ENCODE results near the gene PRKCE.
A peak's percentile ranks its signal among the peaks of the same experiment; 100 is the strongest.
"Not testable (repeated sequence)": the region's sequence is repeated elsewhere in the genome, so short reads cannot be mapped to it uniquely, and the experiment has no call there.

PRKCE gene

DNA sequence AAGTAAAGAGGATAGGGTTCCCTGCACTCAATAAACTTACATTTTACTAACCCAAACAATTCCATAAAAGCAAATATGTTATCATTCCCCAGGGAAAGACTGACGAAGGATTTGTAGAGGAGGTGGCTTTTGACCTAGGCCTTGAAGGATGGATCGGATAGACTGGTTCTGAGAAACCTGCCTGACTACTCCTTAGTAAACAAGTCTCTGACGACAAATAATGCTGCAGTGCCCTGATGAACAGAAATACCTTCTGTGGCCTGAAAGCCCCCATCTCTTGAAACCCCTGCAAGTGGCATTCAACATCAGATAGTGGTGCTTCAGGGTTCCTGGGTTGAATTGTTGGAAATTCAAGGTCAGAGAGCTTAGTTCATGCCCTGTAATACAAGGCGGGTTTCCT lies 19.2 kb downstream of the PRKCE start:
- no peak for DNase-seq

DNA sequence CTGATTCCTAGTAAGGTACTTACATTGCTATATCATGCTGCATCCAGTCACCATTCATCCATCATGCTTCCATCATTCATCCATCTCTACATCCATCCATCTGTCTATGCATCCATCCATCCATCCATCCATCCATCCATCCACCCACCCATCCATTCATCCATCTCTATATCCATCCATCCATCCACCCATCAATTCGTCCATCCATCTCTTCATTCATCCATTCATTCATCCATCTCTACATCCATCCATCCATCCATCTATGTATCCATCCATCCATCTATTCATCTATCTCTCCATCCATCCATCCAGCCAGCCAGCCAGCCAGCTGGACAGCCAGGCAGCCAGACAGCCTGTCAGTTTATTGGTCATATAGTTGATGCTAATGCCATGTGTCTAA lies 20.7 kb downstream of the PRKCE start:
- no peak for DNase-seq

DNA sequence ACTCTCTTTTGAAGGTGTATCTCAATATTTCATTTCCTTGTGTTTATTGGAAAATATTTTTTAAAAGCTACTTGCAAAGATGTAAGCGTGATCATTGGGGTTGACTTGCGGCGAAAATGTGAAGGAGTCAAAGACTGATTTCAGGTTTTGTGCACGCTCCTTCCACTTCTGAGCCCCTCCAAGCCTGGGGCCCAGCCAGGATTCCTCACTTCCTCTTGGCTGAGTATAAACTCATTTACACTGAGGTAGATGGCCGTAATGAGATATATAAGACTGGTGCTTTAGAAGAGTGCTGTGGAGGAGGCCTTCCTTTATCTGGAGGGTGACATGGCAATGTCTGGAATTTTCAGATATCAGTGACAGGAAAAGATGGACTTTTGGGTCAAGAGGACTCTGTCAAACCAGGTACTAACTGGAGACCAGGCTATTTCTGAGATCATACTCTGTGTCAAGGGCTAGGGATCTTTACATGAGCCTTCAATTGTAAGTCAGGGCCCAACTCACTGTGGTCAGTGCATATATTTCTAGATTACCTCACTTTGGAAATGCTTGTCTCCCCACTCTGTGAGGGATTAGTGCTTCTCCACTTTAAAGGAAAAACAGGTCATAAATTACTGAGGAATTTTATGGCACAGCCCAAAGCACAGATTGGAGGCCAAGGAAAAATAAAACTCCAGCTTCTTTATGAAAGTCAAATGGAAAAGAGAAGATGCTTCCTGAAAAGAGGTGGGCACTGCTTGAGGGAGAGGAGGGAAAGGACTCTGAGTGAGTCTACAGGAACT lies 22.8 kb downstream of the PRKCE start:
- peak; percentile 53 for DNase-seq

DNA sequence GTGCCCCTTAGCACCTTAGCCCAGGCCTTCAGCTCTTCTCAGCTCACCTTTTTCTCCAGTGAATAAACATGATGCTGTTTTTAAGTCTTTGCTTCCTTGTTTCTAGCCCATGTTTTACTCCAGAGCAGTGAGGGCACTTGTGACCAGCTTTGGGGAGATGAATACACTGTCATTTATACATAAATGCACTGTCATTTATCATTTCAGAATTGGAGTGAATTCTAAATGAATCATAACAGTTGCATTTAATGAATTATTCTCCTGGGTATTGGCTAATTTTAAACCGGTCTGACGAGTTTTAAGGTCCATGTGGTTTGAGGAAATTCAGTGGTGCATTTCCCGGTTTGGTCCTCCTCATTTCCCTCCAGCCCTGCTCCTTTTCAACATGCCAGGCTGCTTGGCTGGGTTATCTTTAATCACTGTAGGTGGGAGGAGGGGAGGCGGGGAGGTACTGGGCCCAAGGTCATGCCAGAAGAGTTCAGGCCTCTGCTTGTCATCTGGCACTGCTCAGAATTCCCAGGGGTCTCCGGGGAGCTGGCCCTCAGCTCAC lies 23.9 kb downstream of the PRKCE start:
- peak; percentile 59 for DNase-seq

DNA sequence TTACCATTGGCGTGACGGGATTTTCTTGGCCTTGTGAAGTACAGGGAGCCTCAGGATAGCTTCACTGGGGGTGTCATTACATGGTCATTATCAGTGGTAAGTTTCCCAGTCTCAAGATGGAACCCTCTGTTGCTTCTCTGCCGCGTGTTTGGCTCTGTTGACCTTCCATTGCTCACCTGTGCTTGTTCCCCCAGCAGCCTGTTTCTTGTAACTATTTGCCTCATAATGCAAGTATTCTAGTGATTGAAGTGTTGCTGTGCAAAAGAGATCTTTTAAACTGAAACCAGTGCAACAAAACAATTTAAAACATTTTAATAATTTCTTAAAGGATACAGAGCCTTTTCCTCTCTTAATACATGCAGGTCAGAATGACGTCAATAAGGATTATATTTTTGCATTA lies 24.6 kb downstream of the PRKCE start:
- DNase-seq = no peak

DNA sequence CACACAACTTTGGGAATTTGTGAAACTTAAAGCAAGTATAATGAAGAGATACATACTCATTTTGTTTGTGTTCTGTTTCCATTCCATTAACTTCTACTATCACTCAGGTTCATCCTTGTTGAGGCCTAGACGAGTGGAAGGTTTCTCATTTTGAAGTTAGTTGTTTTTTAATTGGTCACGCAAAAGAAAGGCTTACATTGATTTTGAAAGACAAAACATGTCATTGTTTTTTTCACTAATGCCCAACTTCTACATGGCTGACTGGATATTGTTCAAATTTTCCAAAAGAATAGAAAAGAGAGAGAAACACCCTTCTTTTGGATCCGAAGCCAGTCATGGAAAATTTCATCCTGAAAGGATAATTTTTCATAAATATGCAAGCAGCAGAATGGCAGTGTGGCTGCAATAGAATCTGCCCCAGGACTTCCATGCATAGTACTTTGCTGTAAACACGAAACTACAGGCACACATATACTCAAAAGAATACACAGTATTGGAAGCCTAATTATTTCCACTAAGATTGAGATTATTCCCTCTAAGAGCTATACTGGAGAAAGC lies 27.4 kb downstream of the PRKCE start:
- DNase-seq = no peak

DNA sequence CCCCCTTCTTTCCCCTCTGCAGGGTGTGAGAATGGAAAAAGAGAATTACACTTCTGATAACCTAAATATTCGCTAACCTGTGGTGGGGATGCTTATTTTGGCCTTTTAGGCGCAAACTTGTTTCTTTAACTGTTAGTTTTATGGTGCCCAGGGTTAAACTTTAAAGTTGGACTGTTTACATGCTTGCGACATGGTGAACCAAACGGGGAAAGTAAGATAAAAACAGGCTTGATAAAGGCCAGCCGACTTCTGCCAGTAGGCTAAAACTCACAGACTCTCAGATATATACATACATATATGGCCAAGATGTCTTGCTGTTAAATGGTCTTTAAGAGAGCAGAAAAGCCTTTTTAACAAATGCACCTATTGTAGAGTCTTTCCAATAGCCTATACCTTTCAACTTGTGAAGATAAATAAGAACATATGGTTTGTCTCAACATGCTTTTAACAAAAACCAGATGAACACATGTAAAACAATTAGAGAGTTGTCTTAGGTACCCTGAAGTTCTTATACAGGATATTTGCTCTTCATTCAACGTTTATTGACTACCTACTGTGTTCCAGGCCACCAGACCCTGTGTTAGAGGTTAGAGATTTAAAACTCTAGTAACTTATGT lies 29.0 kb downstream of the PRKCE start:
- no peak for DNase-seq

DNA sequence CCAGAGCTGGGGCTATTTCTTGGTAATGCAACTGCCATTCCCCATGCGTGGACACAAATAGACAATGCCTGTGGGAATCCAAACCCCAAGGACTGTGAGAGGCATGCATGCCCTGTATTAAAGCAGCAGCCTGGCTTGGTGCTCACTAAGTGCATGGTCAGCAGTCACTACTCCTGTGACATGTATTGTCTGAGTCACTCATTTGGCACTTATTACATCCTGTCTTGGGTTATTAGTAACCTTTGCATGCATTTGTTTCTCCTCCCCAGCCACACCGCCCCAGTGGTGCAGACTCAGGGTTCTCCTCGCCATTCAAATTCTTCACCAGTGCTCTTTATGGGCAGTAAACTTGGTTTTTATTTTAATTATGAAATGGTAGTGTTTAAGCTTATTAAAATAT lies 30.2 kb downstream of the PRKCE start:
- peak; percentile 89 for DNase-seq

DNA sequence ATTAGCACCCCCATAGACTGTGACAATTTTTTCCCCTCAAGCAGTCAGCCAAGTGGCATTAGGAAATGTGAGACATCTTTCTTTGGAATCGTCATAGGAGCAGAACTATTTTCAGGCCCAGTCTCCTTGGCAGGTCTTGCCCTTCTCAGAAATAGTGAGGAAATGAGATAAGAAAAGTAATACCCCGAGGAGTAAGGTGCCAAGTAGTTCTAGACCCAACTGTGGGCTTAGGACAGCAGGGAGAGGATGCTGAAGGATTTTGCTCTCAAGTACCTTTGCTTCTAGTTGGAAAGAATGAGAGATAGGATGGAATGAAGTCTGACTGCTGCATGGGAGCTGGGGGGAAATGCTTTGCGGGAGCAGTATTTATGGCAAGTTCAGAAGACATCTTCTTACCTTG lies 31.8 kb downstream of the PRKCE start:
- no peak for DNase-seq

DNA sequence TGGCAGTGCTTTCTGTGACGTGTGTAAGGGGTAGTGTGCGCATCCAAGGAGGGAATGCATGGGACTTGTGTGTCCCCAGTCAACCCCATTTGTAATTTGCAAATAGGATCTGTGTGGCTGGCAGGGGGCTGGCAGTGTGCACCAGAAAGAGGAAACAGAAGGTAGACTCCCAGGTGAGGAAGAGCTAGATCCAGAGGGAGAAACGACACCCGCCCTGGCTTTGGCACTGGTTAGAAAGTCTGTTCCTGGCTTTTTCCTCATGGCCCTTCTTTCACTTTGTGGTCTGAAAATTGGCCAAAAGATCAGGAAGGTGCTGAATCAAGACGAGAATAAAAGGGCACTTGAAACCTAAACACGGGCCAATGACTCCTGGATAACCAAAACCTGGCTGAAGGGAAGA lies 33.3 kb downstream of the PRKCE start:
- DNase-seq = no peak

DNA sequence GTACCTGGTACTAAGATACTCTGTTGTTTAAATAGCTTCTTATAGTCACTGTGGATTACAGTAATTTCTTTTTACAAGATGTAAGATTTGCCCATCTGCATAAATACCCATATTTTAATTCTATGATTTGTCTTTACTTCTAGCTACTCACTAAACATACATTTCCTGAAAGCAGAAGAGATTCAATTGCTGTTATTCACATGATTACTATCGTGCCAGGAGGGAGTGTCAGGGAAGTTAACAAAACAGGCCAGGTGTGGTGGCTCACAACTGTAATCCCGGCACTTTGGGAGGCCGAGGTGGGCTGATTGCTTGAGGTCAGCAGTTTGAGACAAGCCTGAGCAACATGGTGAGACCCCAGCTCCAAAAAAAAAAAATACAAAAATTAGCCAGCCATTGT lies 33.8 kb downstream of the PRKCE start:
- DNase-seq = no peak

DNA sequence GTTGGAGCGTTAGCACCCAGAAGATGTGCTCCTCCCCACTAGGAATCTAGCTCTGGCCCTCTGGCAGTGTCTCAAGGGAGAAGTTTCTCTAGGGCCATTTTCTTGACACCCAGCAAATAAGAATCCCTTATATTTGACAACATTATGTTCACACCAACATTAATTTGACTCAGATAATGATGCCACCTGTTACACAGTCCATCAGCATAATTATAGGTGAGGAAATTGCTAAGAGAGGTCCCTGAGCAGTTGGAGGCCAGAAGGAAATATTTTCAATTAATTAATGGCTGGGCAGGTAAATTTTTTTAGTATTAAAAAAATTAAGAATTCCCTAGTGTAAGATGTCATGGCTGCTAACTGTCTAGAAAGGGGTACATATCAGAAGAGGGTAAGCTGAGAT lies 36.5 kb downstream of the PRKCE start:
- DNase-seq = no peak

DNA sequence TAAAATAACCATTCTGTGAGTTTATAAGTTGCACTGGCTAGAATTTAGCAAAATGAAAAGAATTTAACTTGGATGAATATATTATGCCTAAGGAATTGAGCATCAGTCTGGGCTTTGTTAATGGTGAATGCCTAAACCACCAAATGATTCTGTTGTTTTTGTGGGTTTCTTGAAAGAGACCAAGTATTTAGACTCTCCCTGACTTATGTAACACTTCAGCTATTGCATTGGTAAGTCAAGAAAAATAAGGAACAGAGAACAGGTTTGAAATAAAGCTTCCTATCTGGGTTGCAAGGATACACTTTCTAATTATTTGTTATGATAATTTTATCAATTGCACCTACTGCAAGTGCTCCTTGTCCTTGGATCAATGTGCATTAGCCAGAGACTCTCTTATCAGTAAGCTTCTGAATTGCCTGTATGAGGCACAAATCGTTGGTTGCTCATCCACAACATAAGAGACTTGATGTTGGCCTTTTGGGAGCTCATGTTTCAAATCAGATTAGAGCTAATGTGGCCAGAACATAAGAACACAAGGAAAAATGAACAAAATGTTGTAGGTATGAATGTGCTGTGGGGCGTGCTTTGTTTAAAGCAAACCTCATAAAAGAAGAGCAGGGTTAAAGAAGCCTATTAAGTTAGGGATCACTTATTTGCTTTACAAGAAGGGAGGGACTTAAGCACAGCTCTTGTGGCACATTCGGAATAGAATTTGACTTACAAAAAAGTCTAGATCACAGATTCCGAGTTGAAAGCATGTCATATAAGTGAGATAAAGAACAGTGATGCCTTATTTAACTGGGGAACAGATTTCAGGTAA lies 37.2 kb downstream of the PRKCE start:
- no peak for DNase-seq

DNA sequence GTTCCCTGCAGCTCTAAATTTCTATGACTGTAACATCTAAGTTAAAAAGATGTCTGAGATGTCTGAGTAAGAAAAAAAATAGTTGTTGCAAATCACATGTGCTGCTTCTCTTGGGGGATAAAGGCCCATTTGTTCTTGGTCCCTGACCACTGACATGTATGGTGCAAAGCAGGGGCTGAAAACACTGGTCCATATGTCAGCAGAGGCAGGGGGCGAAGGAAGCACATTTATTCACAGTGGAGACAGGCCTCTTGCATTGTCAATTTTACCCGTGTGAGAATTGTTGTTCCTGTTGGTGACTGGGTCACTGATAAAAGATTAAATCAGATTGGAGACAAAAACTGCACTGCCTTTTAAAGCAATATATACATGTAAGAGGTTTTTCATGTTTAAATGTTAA lies 38.8 kb downstream of the PRKCE start:
- no peak for DNase-seq

DNA sequence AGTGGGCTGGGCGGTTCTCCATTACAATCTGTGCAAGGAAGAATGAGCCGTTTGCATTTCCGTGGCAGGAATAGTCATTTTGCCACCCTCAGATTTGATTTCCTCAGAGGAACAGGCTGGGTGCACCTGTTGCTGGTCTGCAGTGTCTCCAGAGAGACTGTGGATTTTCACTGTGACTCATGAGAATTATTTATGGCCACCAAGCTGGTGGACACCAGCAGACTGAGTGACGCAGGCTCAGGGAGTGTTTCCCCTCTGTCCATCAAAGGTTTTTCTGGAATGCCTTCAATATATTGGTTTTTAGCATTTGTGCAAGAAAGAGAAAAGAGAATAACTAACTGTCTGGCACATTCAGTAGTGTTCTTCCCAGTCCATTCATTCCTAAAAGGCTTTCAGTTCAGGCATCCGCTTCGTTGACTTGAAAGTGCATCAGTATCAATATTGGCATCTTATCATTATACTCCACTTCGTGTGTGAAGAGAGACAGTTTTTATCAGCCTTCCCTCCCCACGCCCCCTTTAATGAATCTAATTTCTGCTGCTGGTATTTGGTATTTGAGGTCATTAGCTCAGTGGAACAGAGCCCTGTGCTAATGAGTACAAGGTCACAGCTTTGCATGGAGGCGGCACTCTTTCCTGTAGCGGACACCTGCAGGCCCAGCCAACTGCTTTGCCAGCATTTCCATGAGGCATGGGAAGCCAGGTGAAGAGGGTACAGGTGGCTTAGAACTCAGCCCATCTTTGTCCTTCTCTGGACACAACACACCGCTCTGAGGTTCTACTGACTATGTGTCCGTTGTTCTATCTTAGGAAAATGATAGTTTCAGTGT lies 39.9 kb downstream of the PRKCE start:
- DNase-seq = no peak

DNA sequence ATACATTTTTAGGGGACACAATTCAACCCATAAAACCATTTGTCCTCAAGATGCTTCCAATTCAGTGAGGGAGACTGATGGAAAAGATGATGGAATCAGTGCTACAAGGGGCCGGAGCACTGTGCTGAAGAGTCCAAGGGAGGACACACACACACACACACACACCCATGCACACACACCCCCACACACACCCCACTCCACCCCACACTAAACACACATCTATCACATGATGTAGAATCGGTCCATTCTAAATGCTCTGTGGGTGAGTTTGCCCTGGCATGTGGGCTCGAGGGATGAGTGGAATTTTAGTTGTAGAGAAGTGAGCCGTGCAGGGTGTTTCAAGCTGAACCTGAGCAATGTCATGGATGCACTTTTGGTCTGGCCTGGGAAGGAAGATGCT lies 41.1 kb downstream of the PRKCE start:
- DNase-seq = no peak

DNA sequence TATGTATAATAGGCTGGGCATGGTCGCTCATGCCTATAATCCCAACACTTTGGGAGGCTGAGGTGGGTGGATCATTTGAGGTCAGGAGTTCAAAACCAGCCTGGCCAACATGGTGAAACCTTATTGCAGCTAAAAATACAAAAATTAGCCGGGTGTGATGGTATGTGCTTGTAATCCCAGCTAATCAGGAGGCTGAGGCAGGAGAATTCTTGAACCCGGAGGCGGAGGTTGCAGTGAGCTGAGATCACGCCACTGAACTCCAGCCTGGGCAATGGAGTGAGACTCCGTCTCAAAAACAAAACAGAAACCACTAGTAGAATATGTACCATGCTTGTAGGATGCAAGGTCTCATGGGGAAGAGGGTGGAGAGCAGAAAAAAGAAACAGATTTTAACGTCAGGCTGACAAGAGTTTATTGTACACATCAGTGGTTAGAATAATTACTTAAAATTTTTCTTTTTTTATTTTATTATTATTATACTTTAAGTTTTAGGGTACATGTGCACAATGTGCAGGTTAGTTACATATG lies 44.1 kb downstream of the PRKCE start:
- not testable (repeated sequence) for DNase-seq

DNA sequence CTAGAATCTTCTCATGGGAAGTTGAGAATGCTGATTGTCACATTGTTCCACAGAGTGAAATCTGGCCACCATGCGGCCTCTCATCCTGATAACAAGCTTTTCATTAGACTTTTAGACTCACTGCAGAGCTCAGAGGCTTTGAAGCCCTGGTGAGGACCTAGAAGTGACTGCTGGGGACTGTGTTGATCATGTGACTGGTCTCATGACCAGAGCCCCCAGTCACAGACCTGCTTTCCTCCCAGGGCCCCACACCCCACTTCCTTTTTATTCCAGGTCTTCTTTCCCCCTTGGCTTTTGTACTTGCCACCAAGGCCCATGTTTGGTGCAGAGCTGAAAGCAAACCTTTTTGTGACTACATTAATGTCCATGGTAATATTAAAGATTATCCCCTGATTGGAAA lies 45.2 kb downstream of the PRKCE start:
- DNase-seq = no peak

DNA sequence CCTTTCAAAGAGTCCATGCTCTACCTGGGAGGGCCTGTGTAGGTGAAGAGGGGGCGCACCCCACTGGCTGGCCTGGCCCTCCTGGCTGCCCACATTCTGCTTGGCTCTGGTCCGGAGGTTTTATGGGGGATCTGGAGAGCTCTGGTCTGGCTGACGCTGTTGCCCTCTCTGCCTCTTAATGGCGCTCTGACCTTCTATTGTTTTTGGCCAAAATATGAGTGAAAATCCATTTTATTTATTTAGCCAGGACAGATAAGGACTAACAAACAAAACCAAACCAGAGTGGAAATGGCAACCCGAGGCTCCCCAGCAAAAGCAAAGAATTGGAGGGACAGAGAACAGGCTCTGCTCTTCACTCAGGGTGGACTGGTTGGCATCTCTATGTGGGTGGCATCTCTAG lies 45.7 kb downstream of the PRKCE start:
- no peak for DNase-seq

DNA sequence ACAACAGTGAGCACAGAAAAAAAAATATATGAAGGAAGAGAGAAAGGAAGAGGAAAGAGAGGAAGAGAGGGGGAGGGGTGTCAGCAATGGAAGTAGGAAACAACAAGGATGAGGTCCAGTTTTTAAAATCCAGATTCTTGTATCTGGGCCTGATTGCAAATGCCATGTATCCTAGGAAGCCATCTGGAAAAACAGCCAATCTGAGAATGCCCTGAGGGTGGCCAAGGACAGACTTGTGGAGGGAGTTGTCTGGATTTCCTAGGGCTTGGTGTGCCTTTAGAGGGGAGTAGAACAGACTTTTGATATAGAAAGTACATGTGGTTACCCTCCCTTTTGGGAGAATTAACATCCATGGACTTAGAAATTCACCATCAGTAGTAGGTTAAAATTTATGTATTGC lies 47.1 kb downstream of the PRKCE start:
- no peak for DNase-seq

DNA sequence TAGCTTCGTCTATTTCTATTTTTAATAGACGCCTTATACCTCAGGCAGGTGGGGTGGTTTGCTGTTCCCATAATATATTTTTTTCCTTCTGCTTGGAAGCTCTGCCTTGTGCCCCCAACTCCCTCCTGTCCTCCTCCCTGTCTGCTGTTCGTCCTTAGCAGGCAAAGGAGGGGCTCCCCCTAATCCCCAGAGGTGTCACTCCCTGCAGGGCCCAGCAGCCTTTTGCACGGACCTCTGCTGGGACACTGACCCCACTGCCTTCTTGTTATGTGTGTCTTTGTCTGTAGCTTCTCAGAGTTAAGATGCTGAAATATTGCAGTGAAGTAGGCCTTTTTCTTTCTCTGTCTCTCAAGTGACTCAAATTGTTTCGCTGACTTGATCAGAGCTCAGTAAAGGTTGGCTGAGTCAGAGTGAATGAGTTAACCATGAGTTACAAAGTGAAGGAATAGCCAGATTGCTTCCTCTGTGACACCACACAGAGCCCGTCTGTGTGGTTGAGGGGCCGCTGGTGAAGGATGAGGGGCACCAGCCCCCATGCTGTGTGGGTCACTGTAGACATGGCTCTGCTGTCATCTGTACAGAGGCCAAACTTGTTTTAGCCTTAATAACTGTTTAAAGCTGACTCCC lies 47.7 kb downstream of the PRKCE start:
- peak; percentile 87 for DNase-seq

All from fibroblast of skin of right biceps (primary cell).